PC-3 (cell line): ENCODE data around the gene ST3GAL5. TPM values are rescaled to one million over a fixed set of nuclear protein-coding genes. Genes with fewer than 3 reads are reported as not detected.

Experiments used
- ATAC-seq: fragments of 200-7000 bp; cut with Tn5 transposase; 2 replicates; pipeline ENCODE4 v1.9.1; 2020; ENCODE audit warnings: mild to moderate bottlenecking, moderate library complexity
- BruUV-seq: library from RNA; stranded (reverse); fragments of 400-500 nt; replicated peaks from 2 replicates; lab custom pipeline; 2021; lab: Mats Ljungman, UMichigan
- CTCF ChIA-PET: fragments of 300-600 bp; sonication (Branson Sonifier 250); formaldehyde crosslinking; loops from one replicate; lab custom pipeline; 2022; ENCODE audit warnings: antibody characterized with exemption; lab: Charles Lee
- POLR2A ChIA-PET: fragments of 300-600 bp; sonication (Branson Sonifier 250); formaldehyde crosslinking; loops from one replicate; lab custom pipeline; 2022; ENCODE audit warnings: antibody characterized with exemption; ENCODE audit not compliant: unreplicated experiment; lab: Charles Lee
- DNase-seq: peaks from one replicate; pipeline ENCODE4 v3.0.0-alpha.2; 2015
- H2AFZ ChIP-seq: fragments of 300-600 bp; sonication (generic); 2 replicates; pipeline ENCODE4 v1.6.0; 2016; ENCODE audit warnings: antibody characterized with exemption, low read length
- H3F3A ChIP-seq: fragments of 300-600 bp; sonication (generic); one replicate; pipeline ENCODE4 v1.6.0; 2017; ENCODE audit warnings: antibody characterized with exemption, low read length, control low read depth, mild to moderate bottlenecking; ENCODE audit not compliant: unreplicated experiment
- H3K27ac ChIP-seq: fragments of 300-600 bp; sonication (generic); 2 replicates; pipeline ENCODE4 v1.5.1; 2016; ENCODE audit warnings: mild to moderate bottlenecking, low read length
- H3K27me3 ChIP-seq: fragments of 300-600 bp; sonication (generic); 2 replicates; pipeline ENCODE4 v1.6.1; 2016; ENCODE audit warnings: low read length, mixed read lengths
- H3K36me3 ChIP-seq: fragments of 300-600 bp; sonication (generic); 2 replicates; pipeline ENCODE4 v1.6.1; 2016; ENCODE audit warnings: low read depth, mixed run types, low read length, mixed read lengths
- H3K4me1 ChIP-seq: fragments of 300-600 bp; sonication (generic); 2 replicates; pipeline ENCODE4 v1.5.1; 2016; ENCODE audit warnings: low read length; ENCODE audit not compliant: insufficient read depth
- H3K4me2 ChIP-seq: fragments of 300-600 bp; sonication (generic); 2 replicates; pipeline ENCODE4 v1.6.0; 2016; ENCODE audit warnings: low read length
- H3K4me3 ChIP-seq: fragments of 300-600 bp; sonication (generic); 2 replicates; pipeline ENCODE4 v1.5.1; 2016; ENCODE audit warnings: mild to moderate bottlenecking, low read length, mixed read lengths
- H3K79me2 ChIP-seq: fragments of 300-600 bp; sonication (generic); 2 replicates; pipeline ENCODE4 v1.6.1; 2017; ENCODE audit warnings: low read length, mixed read lengths
- H3K9ac ChIP-seq: fragments of 300-600 bp; sonication (generic); 2 replicates; pipeline ENCODE4 v1.6.0; 2016; ENCODE audit warnings: mild to moderate bottlenecking, low read length
- H3K9me2 ChIP-seq: fragments of 300-600 bp; sonication (generic); replicated peaks from 2 replicates; pipeline ENCODE4 v1.6.1; 2016; ENCODE audit warnings: mixed run types, low read length, mixed read lengths
- H3K9me3 ChIP-seq: fragments of 300-600 bp; sonication (generic); 2 replicates; pipeline ENCODE4 v1.6.1; 2016; ENCODE audit warnings: low read length, mixed read lengths
- H4K20me1 ChIP-seq: fragments of 300-600 bp; sonication (generic); 2 replicates; pipeline ENCODE4 v1.6.1; 2016; ENCODE audit warnings: low read length, mixed read lengths
- EZH2 ChIP-seq: fragments of 300-600 bp; sonication (generic); IDR thresholded peaks from one replicate; pipeline ENCODE4 v1.6.1; 2017; ENCODE audit warnings: antibody characterized with exemption, mild to moderate bottlenecking, low read length; ENCODE audit not compliant: unreplicated experiment
- EZH2phosphoT487 ChIP-seq: fragments of 300-600 bp; sonication (generic); IDR thresholded peaks from 2 replicates; pipeline ENCODE4 v1.6.1; 2018; ENCODE audit warnings: mild to moderate bottlenecking, antibody characterized with exemption, low read length, borderline replicate concordance
- intact Hi-C: fragments of 100-400 bp; cut with micrococcal nuclease; formaldehyde crosslinking; loops from 2 replicates; pipeline ENCODE4 v1.9.0; 2023
- total RNA-seq: library from RNA; depleted of rRNA; stranded (reverse); fragments of >200 nt; gene quantifications from 2 replicates; pipeline ENCODE4 v1.2.3, GENCODE V29; 2014
- TF ChIP-seq, protein P1 (sequence below): fragments of 300-600 bp; sonication (generic); conservative IDR thresholded peaks from 2 replicates; pipeline ENCODE4 v1.5.1; 2017; ENCODE audit warnings: antibody characterized with exemption, low read depth, mild to moderate bottlenecking, low read length

The ST3GAL5 gene
- total RNA-seq, 1 experiment from 2014 or later = 0.87 TPM

DNA sequence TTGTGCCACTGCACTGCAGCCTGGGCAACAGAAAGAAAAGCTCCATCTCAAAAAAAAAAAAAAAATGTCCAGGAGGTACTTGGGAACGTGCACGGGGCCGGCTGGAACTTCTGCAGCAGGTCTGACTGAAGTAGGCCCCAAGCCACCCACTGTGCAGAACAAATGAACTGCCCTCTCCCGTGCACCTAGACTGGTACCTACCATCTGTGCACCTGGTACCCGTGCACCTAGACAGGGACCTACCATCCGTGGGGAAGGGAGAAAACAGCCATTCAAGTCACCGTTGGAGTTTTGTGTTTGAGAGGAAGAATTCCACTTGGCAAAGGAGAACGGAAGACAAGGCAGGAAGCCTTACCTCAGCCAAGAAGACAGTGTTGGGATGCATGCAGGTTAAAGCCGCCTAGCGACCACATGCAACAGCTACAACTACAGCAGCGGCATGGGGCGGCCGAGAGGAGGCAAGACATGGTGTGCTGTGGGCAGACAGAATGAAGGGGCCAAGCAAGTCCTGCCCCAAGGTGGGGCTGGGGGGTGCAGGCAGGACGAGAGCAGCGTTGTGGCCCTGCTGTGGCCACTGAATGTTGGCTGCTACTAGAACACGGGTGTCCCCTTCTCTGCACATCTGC lies 16.1 kb downstream of the ST3GAL5 start:
- ATAC-seq (no peak), DNase-seq (no peak)
- intact Hi-C loops = no loop called here
- Histone ChIP-seq H3K79me2 (no peaks in the 10 kb centered on the region), H3F3A (no peaks in the 10 kb centered on the region), H4K20me1 (no peaks in the 10 kb centered on the region), H3K27ac (no peak overlapping the region), H3K9ac (no peak overlapping the region), H3K4me2 (no peak overlapping the region), H3K9me2 (no peaks in the 10 kb centered on the region), H2AFZ (no peak overlapping the region), H3K9me3 (no peaks in the 10 kb centered on the region), H3K36me3 (no peaks in the 10 kb centered on the region), H3K4me1 (no peaks in the 10 kb centered on the region), H3K4me3 (no peak overlapping the region), H3K27me3 (no peaks in the 10 kb centered on the region)
- no TSS peak for BruUV-seq
- ChIA-PET POLR2A (no interaction called here), CTCF (no interaction called here)
- TF ChIP-seq, protein P1, sequence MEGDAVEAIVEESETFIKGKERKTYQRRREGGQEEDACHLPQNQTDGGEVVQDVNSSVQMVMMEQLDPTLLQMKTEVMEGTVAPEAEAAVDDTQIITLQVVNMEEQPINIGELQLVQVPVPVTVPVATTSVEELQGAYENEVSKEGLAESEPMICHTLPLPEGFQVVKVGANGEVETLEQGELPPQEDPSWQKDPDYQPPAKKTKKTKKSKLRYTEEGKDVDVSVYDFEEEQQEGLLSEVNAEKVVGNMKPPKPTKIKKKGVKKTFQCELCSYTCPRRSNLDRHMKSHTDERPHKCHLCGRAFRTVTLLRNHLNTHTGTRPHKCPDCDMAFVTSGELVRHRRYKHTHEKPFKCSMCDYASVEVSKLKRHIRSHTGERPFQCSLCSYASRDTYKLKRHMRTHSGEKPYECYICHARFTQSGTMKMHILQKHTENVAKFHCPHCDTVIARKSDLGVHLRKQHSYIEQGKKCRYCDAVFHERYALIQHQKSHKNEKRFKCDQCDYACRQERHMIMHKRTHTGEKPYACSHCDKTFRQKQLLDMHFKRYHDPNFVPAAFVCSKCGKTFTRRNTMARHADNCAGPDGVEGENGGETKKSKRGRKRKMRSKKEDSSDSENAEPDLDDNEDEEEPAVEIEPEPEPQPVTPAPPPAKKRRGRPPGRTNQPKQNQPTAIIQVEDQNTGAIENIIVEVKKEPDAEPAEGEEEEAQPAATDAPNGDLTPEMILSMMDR = no peak
- TF ChIP-seq EZH2 = no peak
- no peak for TF ChIP-seq EZH2phosphoT487

GRCh38 chr2:85871494-85872164 lies 17.2 kb downstream of the ST3GAL5 start:
- H3K9me3 ChIP-seq = no peaks in the 10 kb centered on the region
- ATAC-seq (no peak), DNase-seq (no peak)
- no peaks in the 10 kb centered on the region for H3K9me2 ChIP-seq
- ChIA-PET CTCF (no interaction called here), POLR2A (no interaction called here)
- H3K4me3 ChIP-seq = no peak overlapping the region
- no peak overlapping the region for H2AFZ ChIP-seq
- H3K79me2 ChIP-seq = no peaks in the 10 kb centered on the region
- H3K36me3 ChIP-seq = no peaks in the 10 kb centered on the region
- H4K20me1 ChIP-seq = no peaks in the 10 kb centered on the region
- H3K27ac ChIP-seq = no peak overlapping the region
- H3K27me3 ChIP-seq = no peaks in the 10 kb centered on the region
- no peak overlapping the region for H3K9ac ChIP-seq
- H3K4me2 ChIP-seq = no peak overlapping the region
- H3K4me1 ChIP-seq = no peaks in the 10 kb centered on the region
- BruUV-seq = no TSS peak
- intact Hi-C loops = no loop called here
- H3F3A ChIP-seq = no peaks in the 10 kb centered on the region
- TF ChIP-seq EZH2phosphoT487 = no peak
- TF ChIP-seq, protein P1 = no peak
- TF ChIP-seq EZH2 = no peak

- Histone ChIP-seq H3K4me2 (no peak overlapping the region), H4K20me1 (no peaks in the 10 kb centered on the region), H3K4me1 (no peaks in the 10 kb centered on the region), H3F3A (no peaks in the 10 kb centered on the region), H2AFZ (no peak overlapping the region), H3K27ac (no peak overlapping the region), H3K9me2 (no peaks in the 10 kb centered on the region), H3K36me3 (no peaks in the 10 kb centered on the region), H3K79me2 (no peaks in the 10 kb centered on the region), H3K4me3 (no peak overlapping the region), H3K27me3 (no peaks in the 10 kb centered on the region), H3K9me3 (no peaks in the 10 kb centered on the region), H3K9ac (no peak overlapping the region)
- CTCF ChIA-PET = no interaction called here
- DNase-seq (no peak), ATAC-seq (no peak)
- TF ChIP-seq EZH2phosphoT487 = no peak
- TF ChIP-seq, protein P1 = no peak
- no peak for TF ChIP-seq EZH2
- POLR2A ChIA-PET = no interaction called here
- BruUV-seq = no TSS peak
- intact Hi-C loops = no loop called here
Measured at GRCh38 chr2:85868822-85869221, 20.0 kb downstream of the ST3GAL5 start.
